Measurements from ENCODE around the gene WRAP53.

Gene WRAP53

DNA sequence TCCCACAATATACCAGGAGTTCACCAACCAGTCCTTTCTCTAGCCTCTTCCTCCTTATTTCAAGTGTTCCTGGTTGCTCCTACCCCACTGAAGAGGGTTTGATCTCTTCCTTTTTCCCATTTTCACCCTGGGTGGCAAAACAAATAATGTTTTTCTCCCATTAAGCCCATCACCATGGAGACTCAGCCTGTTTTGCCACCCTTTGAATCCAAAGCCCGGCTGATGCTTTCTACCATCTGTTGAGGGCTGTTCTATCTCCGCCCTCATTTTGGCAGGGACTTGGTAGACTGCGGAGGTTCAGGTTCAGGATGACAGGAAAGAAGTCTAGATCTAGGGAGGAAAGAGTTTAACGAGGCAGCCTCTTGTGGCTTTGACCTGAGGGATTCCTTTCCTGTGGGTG lies 31.8 kb downstream of the WRAP53 start:
- TF ChIP-seq TOX (CRISPR knock-in tag; IDR thresholded peaks at IDR 0.05; ENCODE audit: borderline replicate concordance) = no peak
- TF ChIP-seq ZFP3 (CRISPR knock-in tag; IDR thresholded peaks at IDR 0.05) = no peak
- TF ChIP-seq BACH2 (CRISPR knock-in tag; IDR thresholded peaks at IDR 0.05; ENCODE audit: borderline replicate concordance) = no peak
- TF ChIP-seq ZFP30 (CRISPR knock-in tag; IDR thresholded peaks at IDR 0.05) = no peak
- no peak for TF ChIP-seq ZNF8 (CRISPR knock-in tag; IDR thresholded peaks at IDR 0.05)
- no peak for ATAC-seq

DNA sequence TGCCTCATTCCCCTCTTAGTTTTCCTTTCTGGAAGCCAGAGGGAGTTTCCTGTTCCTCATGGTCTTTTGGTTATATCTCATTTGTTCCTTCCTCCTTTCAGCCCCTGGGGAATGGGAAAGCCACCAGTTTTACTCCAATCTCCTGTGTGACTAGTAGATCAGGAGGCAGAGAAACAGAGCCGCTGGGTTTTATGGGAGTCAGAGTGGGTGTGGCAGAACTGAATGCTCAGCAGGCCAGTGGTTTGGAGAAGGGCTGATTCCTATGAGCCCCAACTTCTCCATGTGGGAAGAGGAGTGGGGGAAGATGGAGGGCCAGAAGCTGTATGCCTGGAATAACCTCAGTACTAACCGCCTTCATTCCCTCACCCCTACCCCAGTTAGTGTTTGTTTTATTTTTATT lies 33.3 kb downstream of the WRAP53 start:
- ATAC-seq = no peak
- no peak for TF ChIP-seq ZFP30 (CRISPR knock-in tag; IDR thresholded peaks at IDR 0.05)
- TF ChIP-seq, protein P1, sequence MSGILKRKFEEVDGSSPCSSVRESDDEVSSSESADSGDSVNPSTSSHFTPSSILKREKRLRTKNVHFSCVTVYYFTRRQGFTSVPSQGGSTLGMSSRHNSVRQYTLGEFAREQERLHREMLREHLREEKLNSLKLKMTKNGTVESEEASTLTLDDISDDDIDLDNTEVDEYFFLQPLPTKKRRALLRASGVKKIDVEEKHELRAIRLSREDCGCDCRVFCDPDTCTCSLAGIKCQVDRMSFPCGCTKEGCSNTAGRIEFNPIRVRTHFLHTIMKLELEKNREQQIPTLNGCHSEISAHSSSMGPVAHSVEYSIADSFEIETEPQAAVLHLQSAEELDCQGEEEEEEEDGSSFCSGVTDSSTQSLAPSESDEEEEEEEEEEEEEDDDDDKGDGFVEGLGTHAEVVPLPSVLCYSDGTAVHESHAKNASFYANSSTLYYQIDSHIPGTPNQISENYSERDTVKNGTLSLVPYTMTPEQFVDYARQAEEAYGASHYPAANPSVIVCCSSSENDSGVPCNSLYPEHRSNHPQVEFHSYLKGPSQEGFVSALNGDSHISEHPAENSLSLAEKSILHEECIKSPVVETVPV (CRISPR knock-in tag; IDR thresholded peaks at IDR 0.05) = no peak
- TF ChIP-seq OSR1 (CRISPR knock-in tag; IDR thresholded peaks at IDR 0.05) = no peak
- TF ChIP-seq, protein P2, sequence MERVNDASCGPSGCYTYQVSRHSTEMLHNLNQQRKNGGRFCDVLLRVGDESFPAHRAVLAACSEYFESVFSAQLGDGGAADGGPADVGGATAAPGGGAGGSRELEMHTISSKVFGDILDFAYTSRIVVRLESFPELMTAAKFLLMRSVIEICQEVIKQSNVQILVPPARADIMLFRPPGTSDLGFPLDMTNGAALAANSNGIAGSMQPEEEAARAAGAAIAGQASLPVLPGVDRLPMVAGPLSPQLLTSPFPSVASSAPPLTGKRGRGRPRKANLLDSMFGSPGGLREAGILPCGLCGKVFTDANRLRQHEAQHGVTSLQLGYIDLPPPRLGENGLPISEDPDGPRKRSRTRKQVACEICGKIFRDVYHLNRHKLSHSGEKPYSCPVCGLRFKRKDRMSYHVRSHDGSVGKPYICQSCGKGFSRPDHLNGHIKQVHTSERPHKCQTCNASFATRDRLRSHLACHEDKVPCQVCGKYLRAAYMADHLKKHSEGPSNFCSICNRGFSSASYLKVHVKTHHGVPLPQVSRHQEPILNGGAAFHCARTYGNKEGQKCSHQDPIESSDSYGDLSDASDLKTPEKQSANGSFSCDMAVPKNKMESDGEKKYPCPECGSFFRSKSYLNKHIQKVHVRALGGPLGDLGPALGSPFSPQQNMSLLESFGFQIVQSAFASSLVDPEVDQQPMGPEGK (CRISPR knock-in tag; IDR thresholded peaks at IDR 0.05; ENCODE audit: borderline replicate concordance) = no peak
- TF ChIP-seq, protein P3, sequence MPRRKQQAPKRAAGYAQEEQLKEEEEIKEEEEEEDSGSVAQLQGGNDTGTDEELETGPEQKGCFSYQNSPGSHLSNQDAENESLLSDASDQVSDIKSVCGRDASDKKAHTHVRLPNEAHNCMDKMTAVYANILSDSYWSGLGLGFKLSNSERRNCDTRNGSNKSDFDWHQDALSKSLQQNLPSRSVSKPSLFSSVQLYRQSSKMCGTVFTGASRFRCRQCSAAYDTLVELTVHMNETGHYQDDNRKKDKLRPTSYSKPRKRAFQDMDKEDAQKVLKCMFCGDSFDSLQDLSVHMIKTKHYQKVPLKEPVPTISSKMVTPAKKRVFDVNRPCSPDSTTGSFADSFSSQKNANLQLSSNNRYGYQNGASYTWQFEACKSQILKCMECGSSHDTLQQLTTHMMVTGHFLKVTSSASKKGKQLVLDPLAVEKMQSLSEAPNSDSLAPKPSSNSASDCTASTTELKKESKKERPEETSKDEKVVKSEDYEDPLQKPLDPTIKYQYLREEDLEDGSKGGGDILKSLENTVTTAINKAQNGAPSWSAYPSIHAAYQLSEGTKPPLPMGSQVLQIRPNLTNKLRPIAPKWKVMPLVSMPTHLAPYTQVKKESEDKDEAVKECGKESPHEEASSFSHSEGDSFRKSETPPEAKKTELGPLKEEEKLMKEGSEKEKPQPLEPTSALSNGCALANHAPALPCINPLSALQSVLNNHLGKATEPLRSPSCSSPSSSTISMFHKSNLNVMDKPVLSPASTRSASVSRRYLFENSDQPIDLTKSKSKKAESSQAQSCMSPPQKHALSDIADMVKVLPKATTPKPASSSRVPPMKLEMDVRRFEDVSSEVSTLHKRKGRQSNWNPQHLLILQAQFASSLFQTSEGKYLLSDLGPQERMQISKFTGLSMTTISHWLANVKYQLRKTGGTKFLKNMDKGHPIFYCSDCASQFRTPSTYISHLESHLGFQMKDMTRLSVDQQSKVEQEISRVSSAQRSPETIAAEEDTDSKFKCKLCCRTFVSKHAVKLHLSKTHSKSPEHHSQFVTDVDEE (CRISPR knock-in tag; IDR thresholded peaks at IDR 0.05) = no peak
- no peak for TF ChIP-seq ZC3H10 (CRISPR knock-in tag; IDR thresholded peaks at IDR 0.05)
- TF ChIP-seq GLIS3 (CRISPR knock-in tag; IDR thresholded peaks at IDR 0.05) = no peak
- TF ChIP-seq RARB (CRISPR knock-in tag; IDR thresholded peaks at IDR 0.05) = no peak
- TF ChIP-seq ARNTL (CRISPR knock-in tag; IDR thresholded peaks at IDR 0.05; ENCODE audit: borderline replicate concordance, low read depth) = no peak
- TF ChIP-seq TCF4 (CRISPR knock-in tag; IDR thresholded peaks at IDR 0.05; ENCODE audit: borderline replicate concordance) = no peak
- no peak for TF ChIP-seq ZNF70 (CRISPR knock-in tag; IDR thresholded peaks at IDR 0.05)
- no peak for TF ChIP-seq TOX (CRISPR knock-in tag; IDR thresholded peaks at IDR 0.05; ENCODE audit: borderline replicate concordance)
- TF ChIP-seq PPARA (CRISPR knock-in tag; IDR thresholded peaks at IDR 0.05; ENCODE audit: borderline replicate concordance) = no peak
- TF ChIP-seq ZFP3 (CRISPR knock-in tag; IDR thresholded peaks at IDR 0.05) = no peak
- TF ChIP-seq SNAI2 (CRISPR knock-in tag; IDR thresholded peaks at IDR 0.05) = no peak
- TF ChIP-seq, protein P4, sequence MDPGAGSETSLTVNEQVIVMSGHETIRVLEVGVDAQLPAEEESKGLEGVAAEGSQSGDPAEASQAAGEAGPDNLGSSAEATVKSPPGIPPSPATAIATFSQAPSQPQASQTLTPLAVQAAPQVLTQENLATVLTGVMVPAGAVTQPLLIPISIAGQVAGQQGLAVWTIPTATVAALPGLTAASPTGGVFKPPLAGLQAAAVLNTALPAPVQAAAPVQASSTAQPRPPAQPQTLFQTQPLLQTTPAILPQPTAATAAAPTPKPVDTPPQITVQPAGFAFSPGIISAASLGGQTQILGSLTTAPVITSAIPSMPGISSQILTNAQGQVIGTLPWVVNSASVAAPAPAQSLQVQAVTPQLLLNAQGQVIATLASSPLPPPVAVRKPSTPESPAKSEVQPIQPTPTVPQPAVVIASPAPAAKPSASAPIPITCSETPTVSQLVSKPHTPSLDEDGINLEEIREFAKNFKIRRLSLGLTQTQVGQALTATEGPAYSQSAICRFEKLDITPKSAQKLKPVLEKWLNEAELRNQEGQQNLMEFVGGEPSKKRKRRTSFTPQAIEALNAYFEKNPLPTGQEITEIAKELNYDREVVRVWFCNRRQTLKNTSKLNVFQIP (CRISPR knock-in tag; IDR thresholded peaks at IDR 0.05; ENCODE audit: borderline replicate concordance, low read depth) = no peak
- no peak for TF ChIP-seq ESRRG (CRISPR knock-in tag; IDR thresholded peaks at IDR 0.05)

DNA sequence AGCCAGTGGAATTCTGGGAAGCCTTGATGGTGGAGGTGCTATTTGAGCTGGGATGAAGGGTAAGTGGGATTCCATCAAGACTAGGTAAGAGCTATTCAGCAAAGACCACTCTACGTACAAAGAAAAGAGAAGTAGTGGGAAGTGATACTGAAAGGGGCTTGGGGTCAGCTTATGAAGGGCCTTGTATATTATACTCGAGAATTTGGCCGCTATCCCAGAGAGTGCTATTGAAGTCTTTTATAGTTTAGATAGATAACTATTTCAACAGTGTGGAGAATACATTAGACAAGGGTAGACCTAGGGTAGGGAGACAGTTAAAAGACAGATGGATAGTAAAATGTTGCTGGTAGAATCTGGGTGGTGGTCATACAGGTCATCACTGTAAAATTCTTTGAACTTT lies 39.6 kb downstream of the WRAP53 start:
- ATAC-seq = no peak

More for the DNA sequence above, 39.6 kb downstream of the WRAP53 start:
- no peak for TF ChIP-seq RARB (CRISPR knock-in tag; IDR thresholded peaks at IDR 0.05)
- TF ChIP-seq CSDC2 (CRISPR knock-in tag; IDR thresholded peaks at IDR 0.05) = no peak
- TF ChIP-seq OSR1 (CRISPR knock-in tag; IDR thresholded peaks at IDR 0.05) = no peak
- TF ChIP-seq, protein P4 (CRISPR knock-in tag; IDR thresholded peaks at IDR 0.05; ENCODE audit: borderline replicate concordance, low read depth) = no peak
- no peak for TF ChIP-seq ZNF8 (CRISPR knock-in tag; IDR thresholded peaks at IDR 0.05)
- TF ChIP-seq ARNTL (CRISPR knock-in tag; IDR thresholded peaks at IDR 0.05; ENCODE audit: borderline replicate concordance, low read depth) = no peak
- no peak for TF ChIP-seq GLIS3 (CRISPR knock-in tag; IDR thresholded peaks at IDR 0.05)
- no peak for TF ChIP-seq ZC3H10 (CRISPR knock-in tag; IDR thresholded peaks at IDR 0.05)
